NCI-H345 treated with DMSO at 0.1 percent for 48 hours (cell line): ENCODE measurements around the gene MGME1.

Experiments used
- DNase-seq: peaks from one replicate; lab custom pipeline; 2025; ENCODE audit not compliant: unreplicated experiment; lab: John Stamatoyannopoulos, UW

The MGME1 gene, protein sequence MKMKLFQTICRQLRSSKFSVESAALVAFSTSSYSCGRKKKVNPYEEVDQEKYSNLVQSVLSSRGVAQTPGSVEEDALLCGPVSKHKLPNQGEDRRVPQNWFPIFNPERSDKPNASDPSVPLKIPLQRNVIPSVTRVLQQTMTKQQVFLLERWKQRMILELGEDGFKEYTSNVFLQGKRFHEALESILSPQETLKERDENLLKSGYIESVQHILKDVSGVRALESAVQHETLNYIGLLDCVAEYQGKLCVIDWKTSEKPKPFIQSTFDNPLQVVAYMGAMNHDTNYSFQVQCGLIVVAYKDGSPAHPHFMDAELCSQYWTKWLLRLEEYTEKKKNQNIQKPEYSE

DNA sequence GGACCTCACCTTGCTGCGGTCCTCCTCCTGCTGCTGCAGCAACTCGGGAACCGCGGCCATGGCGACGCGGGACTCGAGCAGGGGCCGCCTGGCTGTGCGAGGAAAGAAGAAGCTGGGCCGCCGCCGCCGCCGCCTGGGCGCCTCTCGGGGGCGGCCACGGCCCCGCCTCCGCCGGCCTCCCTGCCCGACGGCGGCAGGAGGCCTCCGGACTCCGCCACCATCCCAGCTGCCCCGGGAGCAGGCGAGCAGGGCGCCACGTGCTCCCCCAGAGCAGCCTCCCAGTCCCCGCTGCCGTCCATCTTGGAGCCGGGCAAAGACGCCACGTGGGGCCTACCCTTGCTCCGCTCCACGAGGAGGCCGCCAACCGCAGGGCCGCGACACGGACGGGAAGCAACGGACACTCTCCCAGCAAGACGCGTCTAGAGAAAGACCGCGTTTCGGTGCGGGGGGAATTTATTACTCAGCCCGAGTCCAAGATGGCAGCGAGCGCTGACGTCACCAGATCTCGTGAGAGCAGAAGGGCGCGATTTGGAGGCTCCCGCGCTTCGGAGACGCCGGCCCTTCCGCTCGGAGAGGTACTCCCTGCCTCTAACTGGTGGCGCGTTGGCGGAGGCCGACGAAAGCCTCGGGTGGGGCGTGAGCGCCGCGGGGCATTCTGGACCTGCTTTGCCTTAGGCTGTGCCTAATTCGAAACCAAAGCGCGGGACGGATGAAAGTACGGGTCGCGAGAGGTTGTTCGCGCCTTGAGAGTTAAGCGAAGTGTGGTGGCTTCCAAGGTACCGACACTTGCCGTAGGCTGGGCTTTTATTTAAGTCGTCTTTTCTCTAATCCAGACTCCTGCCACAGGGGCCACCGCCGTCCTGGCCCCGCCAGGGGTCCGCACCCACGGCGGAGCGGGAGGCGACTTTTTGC is at the start of gene MGME1, which contains the start of gene SNX5:
Gene MGME1 (plus strand): TSS at position 653 of the 912 bp plus-strand sequence. CDS start 842 bp downstream, outside the sequence.
Gene SNX5 (minus strand): TSS at position 429 of the 912 bp plus-strand sequence. CDS start 369 bp downstream, at position 60.
- peak; percentile 98 for DNase-seq

DNA sequence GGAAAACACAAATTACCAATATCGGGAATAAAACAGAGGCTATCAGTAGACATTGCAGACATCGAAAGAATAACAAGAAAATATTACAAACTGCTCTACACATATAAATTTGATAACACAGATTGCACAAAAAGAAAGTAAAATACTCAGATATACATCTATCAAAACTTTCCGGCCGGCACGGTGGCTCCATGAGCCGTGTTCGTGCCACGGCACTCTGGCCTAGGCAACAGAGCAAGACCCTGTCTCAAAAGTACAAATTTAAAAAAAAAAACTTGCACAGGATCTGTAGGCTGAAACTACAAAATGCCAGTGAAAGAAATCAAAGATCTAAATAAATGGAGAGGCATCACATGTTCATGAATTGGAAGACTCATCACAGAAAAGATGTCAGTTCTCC is 49.7 kb upstream of the MGME1 start:
- DNase-seq: no peak

DNA sequence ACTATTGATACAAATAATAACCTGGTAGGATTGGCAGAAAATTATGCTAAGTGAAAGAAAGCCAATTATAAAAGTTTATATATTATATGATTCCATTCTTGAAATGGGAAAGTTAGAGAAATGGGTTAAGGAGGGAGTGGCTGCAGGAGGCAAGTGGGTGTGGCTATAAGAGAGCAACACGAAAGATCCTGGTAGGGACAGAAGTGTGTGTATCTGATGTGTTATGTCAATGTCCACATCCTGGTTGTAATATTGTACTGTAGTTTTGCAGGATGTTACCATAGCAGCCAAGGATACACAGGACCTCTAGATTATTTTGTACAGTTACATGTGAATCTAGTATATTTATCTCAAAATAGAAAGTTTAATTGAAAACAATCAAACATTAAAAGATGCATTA is 47.0 kb upstream of the MGME1 start:
- no peak for DNase-seq

- no peak for DNase-seq
Measured at GRCh38 chr20:17925141-17925939, 43.5 kb upstream of the MGME1 start.

GRCh38 chr20:17925940-17926300 is 42.9 kb upstream of the MGME1 start:
- DNase-seq: no peak

GRCh38 chr20:17928211-17928611 is 40.6 kb upstream of the MGME1 start:
- no peak for DNase-seq

DNA sequence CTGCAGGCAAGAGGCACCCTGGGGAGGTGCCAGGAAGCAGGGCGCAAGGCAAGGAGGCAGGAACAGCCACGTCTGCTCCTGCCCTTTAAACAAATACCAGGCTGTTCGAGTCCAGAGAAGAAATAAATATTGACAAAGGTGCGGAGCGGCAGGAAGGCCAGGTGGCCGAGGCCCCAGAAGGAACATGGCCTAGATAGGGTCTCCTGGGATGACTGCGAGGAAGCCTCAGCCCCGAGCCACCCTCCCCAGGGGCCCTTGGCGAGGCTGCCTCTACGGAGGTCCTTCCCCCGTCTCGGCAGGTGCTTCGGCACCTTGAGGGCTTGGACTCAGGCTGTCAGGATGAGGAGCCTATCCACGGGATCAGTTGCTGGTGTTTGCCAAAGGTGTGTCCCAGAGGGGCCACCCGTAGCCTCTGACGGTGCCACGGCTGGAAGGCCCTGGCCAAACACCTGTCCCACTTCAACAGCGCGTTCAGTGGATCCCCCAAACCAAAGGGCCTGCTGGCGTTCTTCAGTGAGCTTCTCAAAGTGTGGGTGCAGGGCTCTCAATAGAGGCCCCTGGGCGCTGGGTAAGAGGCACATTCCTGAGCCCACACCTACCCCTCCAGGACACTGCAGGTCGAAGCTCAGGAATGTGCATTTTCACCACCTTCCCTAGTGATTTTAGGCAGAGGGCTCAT is 40.0 kb upstream of the MGME1 start:
- peak; percentile 19 for DNase-seq

DNA sequence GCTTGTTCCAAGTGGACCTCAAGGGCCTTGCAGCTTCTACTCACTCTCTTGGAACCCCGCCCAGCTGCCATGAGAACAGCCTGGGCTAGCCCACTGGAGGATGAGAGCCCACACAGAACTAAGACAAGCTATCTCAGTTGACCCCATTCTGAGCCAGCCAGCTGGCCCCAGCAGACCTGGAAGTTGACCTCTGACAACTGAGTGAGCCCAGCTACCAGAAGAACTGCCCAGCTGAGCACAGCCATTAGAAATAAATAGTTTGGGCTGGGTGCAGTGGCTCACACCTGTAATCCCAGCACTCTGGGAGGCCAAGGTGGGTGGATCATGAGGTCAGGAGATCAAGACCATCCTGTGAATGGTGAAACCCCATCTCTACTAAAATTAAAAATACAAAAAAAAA is 37.3 kb upstream of the MGME1 start:
- no peak for DNase-seq

DNA sequence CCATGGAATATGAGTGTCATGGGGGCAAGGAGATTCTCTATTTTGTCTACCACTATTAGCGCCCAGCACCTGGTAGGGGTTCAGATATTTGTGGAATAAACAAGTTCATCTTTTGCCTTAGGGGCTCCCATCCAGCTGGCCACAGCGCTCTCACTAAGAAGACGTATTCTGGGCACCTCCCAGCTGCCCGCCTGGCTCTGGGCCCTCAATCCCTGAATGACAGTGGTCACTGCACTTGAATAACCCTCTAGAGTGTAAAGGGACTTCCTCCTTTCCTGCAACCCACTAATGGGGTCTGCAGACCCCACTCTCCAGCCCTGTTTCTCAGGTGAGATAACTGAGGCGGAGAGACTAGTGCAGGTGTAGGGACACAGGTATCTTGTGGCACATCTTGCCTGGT is 36.4 kb upstream of the MGME1 start:
- DNase-seq: no peak

- DNase-seq: no peak
Measured at GRCh38 chr20:17933121-17933520, 35.7 kb upstream of the MGME1 start.

DNA sequence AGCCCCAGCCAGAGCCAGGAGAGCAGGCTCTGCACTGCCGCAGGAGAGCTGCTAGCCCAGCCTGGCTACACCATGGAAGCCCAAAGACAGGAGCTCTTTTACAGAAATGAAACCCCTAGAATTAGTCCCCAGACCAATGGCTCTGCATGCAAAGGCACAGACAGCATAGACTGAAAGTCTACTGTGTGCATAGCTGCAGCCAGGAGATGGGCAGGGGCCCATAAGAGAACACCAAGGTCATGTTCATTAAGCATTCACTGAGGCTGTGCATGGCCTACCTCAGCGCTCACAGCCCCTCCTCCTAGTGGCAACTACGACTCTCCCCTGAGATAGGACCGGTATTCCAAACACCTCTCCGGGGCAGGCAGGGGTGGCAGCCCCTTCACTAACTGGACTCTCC is 35.1 kb upstream of the MGME1 start:
- no peak for DNase-seq

DNA sequence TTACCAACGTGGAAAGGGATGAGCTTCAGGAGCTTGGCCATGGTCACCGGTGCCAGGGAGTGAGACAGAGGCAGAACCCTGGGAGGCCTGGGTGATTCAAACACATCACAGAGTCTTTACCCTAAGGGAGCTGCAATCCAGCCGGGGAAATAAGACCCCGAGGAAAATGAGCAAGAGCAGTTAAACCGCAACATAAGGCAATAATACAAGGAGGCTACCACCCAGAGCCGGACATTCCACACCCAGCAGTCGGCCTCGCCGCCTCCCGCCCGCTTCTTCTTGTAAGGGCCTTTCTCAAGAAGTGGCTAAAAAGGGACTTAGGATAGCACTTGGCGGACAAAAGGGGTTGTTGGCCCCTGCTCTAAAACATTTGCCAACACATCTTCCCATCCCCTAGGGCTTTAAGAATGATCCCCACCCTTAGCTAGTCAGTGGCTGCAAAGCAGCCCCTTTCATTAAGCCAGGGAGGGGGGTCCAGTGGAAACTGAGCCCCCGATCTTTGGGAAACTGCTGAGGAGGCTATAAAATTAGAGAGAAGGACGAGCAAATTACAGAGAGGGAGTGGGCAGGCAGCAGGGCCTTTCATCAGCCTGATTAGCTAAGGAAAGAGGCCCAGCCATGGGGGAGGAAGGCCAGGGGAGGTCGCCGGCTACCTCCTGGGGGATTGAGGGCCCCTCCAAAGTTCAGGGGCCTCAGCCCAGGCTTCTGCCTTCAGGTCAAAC is 34.5 kb upstream of the MGME1 start:
- DNase-seq: no peak

- DNase-seq: no peak
Measured at GRCh38 chr20:17935186-17935585, 33.6 kb upstream of the MGME1 start.

DNA sequence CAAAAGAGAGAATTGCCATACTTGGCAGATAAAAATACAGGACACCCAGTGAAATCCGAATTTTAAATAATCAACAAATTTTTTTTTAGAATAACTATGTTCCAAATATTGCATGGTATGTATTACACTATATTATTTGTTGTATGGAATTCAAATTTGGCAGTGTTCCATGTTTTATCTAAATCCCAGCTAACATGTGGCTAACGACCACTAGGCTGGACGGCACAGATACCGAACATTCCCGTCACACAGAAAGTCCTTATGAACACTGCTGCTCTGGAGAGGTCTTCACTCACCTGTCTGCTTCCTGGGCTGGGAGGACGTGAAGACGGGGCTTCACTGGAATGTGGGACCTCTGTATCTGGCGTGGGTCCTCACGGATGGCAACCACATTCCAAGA is 33.1 kb upstream of the MGME1 start:
- DNase-seq: no peak

GRCh38 chr20:17936286-17936760 is 32.5 kb upstream of the MGME1 start:
- no peak for DNase-seq

DNA sequence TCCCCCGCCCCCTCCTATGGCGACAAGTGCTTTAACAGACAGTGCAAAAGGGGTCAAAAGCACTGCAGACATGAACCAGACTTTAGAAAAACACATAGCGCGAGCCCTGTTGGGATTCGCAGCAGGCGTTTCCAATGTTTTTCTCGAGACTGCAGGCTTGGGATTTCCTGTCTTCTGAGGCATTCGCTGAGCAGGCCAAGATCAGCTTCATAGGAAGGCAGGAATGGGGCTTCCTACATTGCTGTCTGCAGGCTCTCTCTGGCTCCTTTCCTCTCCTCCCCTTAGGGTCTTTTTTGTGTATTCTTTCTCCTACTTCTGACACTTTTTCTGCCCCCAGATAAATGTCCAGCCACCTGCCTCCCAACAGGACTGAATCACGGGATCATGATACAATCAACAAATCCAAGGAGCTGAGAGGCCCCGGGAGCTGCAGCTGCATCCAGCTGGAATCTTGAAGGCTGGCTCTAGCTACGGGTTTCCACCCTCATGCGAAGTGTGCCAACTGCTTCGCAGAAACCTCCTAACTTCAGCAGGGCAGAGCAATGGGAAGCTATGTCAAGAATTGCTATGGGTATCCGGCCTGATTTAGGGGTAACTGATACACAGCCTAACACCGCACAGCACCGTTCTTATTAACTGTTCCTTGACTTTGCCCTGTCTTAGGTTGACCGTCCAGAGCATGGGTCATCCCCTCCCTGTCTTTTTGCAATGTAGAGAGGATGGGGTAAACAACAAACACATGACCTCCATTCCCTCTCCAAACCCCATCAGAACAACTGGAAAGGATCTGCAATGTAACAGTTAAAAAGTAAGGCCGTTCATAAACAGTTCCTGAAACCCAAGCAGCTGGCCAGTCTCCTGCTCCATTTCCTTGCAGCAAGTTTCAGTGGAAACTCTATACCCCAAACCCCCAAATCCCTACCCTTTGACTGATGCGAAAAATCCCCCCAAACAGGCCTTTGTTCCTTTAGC is 31.8 kb upstream of the MGME1 start:
- no peak for DNase-seq

DNA sequence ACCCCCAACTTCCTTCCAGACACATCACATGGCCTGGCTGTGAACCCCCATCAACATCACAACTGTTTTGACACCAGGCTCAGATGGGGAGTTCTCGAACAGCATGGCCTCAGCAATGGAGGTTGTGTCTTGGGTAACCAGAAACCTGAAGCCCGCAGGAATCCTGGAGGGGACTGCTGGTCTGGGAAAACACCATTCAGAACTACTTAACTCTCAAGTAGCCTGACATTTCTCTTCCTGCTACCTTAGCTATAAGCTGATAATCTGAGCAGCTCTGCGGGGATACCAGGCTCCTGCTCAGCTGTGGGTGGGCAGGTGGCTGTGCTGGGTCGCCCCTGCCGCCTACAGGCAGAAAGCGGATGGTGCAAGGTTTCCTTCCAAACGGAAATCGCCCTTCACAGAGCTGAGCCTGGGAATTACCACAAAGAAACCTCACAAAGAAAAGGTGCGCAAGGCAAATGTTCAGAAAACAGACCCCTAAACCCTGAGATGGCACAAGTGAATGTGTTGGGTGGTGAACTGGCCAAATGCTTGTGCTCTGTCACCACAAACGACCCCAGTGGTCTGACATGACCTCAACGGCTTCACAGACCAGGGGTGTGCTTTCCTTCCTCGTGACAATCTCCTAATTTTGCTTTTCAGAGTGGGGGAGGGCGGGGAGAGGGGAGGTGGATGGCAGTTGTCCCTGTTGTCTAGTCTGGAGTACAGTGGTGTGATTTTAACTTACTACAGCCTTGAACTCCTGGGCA is 29.8 kb upstream of the MGME1 start:
- DNase-seq: peak; percentile 39

DNA sequence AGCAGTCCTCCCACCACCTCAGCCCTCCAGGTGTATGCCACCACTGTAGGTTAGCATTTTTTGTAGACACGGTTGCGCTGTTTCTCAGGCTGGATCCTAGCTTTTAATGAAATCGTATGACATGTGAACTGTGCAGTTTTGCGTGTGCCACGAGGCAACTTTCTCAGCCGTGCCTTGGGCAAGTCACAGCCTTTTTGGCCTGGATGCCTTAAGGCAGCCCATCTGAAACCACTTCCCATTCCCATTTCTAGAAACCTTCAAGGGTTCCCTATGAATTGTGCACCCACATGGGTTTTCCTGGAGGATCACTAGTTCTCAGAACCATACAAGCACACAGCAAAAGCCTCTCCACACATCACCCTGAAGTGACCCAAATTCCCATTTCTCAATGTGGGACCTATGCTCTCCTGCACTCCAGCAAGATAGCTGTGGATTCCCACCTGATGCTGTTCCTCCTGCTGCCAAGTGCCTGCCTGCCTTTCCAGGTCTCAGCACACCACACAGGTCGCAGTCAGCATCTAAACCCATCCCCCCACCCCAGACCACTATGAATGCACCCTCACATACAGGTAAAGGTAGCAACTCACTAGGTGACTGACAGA is 29.1 kb upstream of the MGME1 start:
- DNase-seq: no peak
